HG03175 (cell line): ENCODE results near the gene TMEM154.

Source experiments
- ATAC-seq: cut with Tn5 transposase; IDR thresholded peaks from one replicate; pipeline ENCODE4 v1.9.1; 2021; ENCODE audit warnings: mild to moderate bottlenecking, moderate library complexity; ENCODE audit not compliant: unreplicated experiment

Gene TMEM154

GRCh38 chr4:152599095-152599494, 80.7 kb downstream of the TMEM154 start:
- ATAC-seq, result no peak

DNA sequence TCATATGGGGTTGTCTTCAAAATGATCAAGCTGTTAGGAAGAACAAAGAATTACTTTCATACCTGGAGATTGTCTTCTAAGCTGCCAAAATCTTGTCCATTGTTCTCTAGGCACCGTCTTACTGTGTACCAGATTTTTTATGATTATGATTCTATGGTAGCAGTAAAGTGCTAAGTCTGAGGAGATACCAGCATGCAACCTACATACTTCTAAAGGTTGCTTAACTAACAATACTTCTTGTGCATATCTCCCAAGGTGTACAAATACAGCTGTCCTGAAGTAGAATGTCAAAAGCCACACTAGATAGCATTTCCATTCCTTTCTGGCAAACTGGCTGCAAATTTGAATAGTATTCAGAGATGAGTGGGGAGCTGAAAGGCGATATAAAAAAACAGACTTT, 81.3 kb downstream of the TMEM154 start:
- no peak for ATAC-seq

GRCh38 chr4:152594978-152595925, 84.5 kb downstream of the TMEM154 start:
- peak; percentile 85 for ATAC-seq

DNA sequence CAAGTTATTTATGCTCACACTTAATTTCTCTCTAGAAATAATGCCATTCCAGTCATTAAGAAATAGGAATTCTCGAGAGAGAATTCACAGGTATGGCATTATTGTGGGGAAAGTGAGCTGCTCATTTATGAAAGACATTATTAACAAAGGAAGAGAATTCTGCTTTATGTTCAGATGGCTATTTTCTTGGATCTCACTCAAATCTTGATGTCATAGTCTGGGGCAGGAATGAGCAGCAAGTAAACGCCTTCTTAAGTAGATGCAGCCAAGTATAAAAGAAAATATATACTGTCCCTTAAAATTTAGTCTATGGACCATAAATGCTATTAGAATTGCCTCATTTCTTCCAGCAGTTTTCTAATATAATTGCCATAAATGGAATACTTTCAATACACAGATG, 85.7 kb downstream of the TMEM154 start:
- ATAC-seq, result no peak

- no peak for ATAC-seq
Observed at GRCh38 chr4:152591876-152592275, 87.9 kb downstream of the TMEM154 start.

DNA sequence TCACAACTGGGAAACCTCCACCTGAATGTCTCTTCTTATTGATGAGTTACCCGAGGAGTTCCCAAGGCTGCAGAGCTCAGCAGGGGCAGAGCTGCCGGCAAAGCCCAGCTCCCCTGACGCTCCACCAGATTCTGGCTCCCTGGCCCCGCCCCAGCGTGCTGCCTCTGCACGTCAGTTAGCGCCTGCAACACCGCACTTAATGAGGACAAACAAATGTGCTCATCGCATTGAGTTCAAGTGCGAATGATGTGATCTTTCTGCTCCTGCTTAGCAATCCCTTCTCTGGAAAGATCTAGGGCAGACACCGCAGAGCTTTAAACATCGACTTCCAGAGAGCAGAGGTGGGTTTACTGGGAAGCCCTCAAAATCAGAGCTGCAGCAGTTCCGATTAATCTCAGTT, 88.4 kb downstream of the TMEM154 start:
- ATAC-seq, result no peak

- no peak for ATAC-seq
Observed at GRCh38 chr4:152590179-152591031, 89.4 kb downstream of the TMEM154 start.

GRCh38 chr4:152588869-152589268, 90.9 kb downstream of the TMEM154 start:
- ATAC-seq, result no peak

DNA sequence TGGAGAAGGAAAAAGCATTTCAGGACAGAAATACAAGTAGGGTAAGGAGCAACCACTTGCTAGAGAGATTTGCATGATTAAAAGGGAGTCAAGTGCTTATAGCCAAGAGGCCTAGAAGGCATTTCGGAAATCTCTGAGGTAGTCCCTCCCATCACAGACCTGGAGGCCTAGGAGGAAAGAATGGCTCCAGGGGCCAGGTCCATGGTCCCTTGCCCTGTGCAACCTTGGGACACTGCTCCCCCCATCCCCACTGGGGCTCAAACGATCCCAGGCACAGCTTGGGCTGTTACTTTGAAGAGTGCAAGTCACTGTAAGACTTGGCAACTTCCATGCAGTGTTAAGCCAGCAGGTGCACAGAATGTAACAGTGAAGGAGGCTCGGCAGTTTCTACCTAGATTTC, 92.7 kb downstream of the TMEM154 start:
- no peak for ATAC-seq

DNA sequence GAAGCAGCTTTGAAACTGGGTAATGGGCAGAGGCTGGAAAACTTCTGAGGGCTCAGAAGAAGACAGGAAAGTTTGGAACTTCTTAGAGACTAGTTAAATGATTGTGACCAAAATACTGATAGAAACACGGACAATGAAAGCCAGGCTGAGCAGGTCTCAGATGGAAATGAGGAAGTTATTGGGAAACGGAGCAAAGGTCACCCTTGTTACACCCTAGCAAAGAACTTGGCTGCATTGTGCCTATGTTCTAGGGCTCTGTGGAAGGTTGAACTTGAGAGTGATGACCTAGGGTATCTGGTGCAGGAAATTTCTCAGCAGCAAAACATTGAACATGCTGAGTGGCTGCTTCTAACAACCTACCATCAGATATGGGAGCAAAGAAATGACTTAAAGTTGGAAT, 93.1 kb downstream of the TMEM154 start:
- no peak for ATAC-seq

DNA sequence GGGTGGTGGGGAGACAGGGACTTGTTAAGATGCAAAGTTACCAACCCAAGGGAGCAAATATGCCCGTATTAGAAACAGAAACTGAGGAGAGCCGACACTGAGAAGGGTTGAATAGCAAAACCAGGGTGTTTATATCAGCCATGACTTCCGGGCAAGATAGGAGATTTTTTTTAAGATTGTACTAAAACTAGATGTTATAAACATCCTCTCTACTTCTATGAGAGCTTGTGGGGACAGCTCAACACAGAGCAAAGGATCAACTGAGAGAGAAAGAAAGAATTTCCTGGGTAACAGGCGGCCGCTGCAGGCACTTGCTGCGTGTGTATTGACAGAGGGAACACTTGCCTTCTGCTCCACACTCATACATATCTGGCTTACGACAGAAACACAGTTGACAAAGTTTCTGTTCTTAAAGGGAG, 94.8 kb downstream of the TMEM154 start:
- peak; percentile 71 for ATAC-seq

GRCh38 chr4:152581536-152582160, 98.1 kb downstream of the TMEM154 start:
- ATAC-seq, result no peak

DNA sequence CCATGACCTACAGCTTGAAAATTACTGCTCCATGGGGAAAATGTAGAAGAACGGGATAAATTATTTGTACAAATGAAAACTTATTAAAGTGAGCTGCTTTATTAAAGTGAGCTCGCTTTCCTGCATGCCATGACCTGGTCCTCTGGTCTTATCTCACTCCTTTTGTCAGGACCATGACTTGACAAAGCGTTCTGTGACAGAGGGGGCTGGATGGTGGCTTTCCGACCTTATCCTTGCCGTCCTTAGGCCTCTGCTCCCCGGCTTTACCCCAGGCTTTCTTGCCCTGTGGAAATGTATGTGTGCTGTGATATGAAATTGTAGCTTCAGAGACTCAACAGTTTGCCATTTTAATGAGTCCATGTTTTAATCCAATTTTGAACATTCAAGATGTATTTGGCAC, 99.9 kb downstream of the TMEM154 start:
- ATAC-seq, result no peak

- no peak for ATAC-seq
Observed at GRCh38 chr4:152579107-152579764, 100.6 kb downstream of the TMEM154 start.

DNA sequence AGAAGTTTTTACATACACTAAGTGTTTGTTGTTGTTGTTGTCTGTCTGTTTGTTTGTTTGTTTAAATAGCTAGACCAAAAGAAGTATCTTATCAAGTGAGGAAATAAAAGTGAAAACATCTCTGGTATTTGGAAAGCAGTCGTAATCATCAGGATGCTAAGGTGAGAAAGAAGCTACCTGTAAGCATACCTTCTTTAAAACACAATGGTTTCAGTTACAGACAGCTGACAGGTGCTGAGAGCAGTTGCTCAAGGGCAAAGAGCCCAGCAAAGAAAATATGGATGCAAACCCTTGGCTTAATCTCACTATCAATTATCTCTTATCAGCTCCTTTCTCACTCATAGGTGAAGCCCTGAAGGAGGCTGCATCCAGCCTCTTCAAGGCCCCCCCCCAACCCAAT, 101.1 kb downstream of the TMEM154 start:
- no peak for ATAC-seq

GRCh38 chr4:152577708-152578396, 101.9 kb downstream of the TMEM154 start:
- ATAC-seq, result peak; percentile 89

GRCh38 chr4:152575533-152575932, 104.3 kb downstream of the TMEM154 start:
- ATAC-seq, result no peak

DNA sequence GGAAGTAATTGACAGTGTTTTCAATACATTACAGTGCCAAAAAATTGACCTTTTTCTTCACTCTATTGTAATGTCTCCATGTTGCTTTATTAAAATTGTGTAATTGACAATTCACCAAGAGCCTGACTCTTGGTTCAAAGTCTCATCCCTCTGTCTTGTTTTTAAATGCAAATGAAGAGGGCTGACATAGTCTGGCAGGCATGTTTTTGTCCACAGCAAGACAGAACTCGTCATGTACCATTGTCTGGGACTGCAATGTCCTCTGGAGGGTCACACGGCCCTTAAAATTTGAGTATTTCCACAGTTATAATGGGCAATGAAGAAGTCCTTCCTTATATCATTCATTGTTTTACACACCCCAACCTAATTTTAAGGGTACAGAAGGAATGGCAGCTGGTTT, 105.9 kb downstream of the TMEM154 start:
- ATAC-seq, result no peak

DNA sequence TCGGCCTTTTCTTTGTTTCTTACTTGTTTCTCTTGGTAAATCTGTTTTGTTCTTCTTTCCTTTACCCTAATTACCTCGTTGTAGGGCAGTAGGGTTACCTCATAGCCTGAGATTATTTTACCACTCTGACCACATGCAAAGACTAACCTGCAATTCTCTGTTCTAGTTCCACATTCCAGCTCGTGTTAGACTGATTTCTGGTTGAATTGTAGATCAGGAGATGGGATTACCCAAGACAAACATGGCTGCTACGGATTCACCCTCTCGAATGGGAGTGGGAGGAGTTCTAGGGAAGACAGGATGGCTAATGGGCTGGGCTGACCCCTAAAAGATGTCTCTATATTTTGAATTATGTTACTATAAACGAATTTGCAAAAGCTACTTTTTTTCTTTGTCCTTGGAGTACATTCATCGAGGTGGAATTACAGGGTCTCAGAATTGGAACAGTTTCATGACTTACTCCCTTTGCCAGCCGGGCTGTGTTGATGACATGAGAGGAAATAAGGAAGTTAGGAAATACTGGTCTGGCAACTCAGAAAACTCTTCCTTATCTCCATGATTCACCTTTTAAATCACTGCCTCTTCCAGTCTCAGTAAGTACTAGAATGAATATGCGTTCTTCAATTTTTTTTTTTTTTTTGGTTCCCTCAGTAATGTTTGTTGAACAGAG, 107.2 kb downstream of the TMEM154 start:
- no peak for ATAC-seq

DNA sequence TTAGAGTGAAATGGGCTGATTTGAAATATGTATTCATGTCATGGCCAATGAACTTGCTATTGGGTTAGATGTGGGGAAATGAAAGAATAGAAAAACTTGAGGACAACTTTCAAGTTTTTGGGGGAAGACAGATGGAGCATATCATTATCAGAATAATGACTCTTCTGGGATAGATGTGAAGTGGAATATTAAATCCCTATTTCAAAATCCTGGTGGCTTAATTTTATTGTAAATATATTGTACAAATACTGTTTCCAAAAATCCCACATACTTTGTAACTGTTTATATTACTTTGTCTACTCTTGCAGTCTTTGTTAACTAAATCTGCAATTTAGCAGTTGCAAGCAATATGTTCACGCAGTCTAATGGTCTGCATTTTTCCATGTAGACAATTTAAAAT, 108.0 kb downstream of the TMEM154 start:
- ATAC-seq, result no peak
